NCI-H1694 treated with DMSO at 0.1 percent for 48 hours (cell line): ENCODE data around the gene PPP6C.
"Not testable (repeated sequence)": the region's sequence is repeated elsewhere in the genome, so short reads cannot be mapped to it uniquely, and the experiment has no call there.

ENCODE experiments used
- DNase-seq: peaks from one replicate; lab custom pipeline; 2025; lab: John Stamatoyannopoulos, UW

The PPP6C gene

GRCh38 chr9:125181756-125182155, 7.8 kb downstream of the PPP6C start:
- not testable (repeated sequence) for DNase-seq

GRCh38 chr9:125180876-125181275, 8.7 kb downstream of the PPP6C start:
- no peak for DNase-seq

GRCh38 chr9:125179776-125180175, 9.8 kb downstream of the PPP6C start:
- not testable (repeated sequence) for DNase-seq

GRCh38 chr9:125177888-125178287, 11.7 kb downstream of the PPP6C start:
- DNase-seq: no peak

- DNase-seq: no peak
Measured at GRCh38 chr9:125176636-125177035, 13.0 kb downstream of the PPP6C start.

- no peak for DNase-seq
Measured at GRCh38 chr9:125172031-125172755, 17.4 kb downstream of the PPP6C start.

- no peak for DNase-seq
Measured at GRCh38 chr9:125169895-125170294, 19.7 kb downstream of the PPP6C start.

- DNase-seq: no peak
Measured at GRCh38 chr9:125166762-125167161, 22.8 kb downstream of the PPP6C start.

GRCh38 chr9:125162891-125163290, 26.7 kb downstream of the PPP6C start:
- DNase-seq: not testable (repeated sequence)

GRCh38 chr9:125161284-125161918, 28.2 kb downstream of the PPP6C start:
- DNase-seq: no peak

GRCh38 chr9:125160750-125161149, 28.9 kb downstream of the PPP6C start:
- no peak for DNase-seq

GRCh38 chr9:125156551-125156950, 33.1 kb downstream of the PPP6C start:
- no peak for DNase-seq

GRCh38 chr9:125153712-125154367, 35.8 kb downstream of the PPP6C start:
- no peak for DNase-seq

- DNase-seq: no peak
Measured at GRCh38 chr9:125151730-125152129, 37.9 kb downstream of the PPP6C start.

- no peak for DNase-seq
Measured at GRCh38 chr9:125150349-125151245, 39.0 kb downstream of the PPP6C start.

GRCh38 chr9:125147401-125147951, 42.1 kb downstream of the PPP6C start:
- DNase-seq: no peak

- no peak for DNase-seq
Measured at GRCh38 chr9:125146247-125146646, 43.4 kb downstream of the PPP6C start.

- DNase-seq: no peak
Measured at GRCh38 chr9:125145425-125145824, 44.2 kb downstream of the PPP6C start.

- peak; percentile 95 for DNase-seq
Measured at GRCh38 chr9:125143377-125144090, 46.1 kb downstream of the PPP6C start, which contains the start of gene SCAI. SCAI (minus strand) TSS chr9:125143528; CDS start chr9:125143437, 91 bp downstream.

GRCh38 chr9:125142560-125143376, 46.8 kb downstream of the PPP6C start:
- DNase-seq: no peak
